Neural progenitor cell (in vitro differentiated cells): ENCODE data around the gene RCAN1.

Experiments used
- EZH2 ChIP-seq: fragments of 200-600 bp; sonication (generic); IDR thresholded peaks from 2 replicates; pipeline ENCODE4 v1.6.1; 2017; ENCODE audit warnings: antibody characterized with exemption, mild to moderate bottlenecking, moderate library complexity
- EZH2phosphoT487 ChIP-seq: fragments of 200-600 bp; sonication (generic); IDR thresholded peaks from 2 replicates; pipeline ENCODE4 v1.6.1; 2017; ENCODE audit warnings: antibody characterized with exemption
- TF ChIP-seq, protein P1 (sequence below): fragments of 200-600 bp; sonication (generic); IDR thresholded peaks from 2 replicates; pipeline ENCODE4 v1.5.1; 2017; ENCODE audit warnings: antibody characterized with exemption, mild to moderate bottlenecking

DNA sequence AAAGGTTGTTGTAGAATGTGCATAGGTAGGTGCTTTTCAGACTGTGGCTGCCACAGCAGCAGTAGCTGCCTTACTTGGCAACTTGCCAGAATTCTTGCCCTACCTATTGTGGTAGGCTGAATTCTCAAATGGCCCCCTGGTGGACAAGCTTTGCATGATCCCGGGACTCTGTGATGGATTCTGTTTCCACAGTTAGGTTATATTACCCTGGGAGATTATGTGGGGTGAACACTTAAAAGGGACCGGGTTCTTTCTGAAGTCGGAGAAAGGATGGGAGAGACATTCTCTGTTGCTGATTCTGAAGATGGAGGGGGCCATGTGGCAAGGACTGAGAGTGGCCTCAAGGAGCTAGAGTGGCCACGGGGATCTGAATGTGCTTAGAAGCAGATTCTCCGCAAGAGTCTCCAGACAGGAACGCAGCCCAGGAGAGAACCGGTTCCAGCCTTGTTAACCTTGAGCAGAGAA lies 70.8 kb downstream of the RCAN1 start:
- TF ChIP-seq, protein P1, sequence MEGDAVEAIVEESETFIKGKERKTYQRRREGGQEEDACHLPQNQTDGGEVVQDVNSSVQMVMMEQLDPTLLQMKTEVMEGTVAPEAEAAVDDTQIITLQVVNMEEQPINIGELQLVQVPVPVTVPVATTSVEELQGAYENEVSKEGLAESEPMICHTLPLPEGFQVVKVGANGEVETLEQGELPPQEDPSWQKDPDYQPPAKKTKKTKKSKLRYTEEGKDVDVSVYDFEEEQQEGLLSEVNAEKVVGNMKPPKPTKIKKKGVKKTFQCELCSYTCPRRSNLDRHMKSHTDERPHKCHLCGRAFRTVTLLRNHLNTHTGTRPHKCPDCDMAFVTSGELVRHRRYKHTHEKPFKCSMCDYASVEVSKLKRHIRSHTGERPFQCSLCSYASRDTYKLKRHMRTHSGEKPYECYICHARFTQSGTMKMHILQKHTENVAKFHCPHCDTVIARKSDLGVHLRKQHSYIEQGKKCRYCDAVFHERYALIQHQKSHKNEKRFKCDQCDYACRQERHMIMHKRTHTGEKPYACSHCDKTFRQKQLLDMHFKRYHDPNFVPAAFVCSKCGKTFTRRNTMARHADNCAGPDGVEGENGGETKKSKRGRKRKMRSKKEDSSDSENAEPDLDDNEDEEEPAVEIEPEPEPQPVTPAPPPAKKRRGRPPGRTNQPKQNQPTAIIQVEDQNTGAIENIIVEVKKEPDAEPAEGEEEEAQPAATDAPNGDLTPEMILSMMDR = peak; percentile 46
- TF ChIP-seq EZH2phosphoT487 = no peak
- TF ChIP-seq EZH2 = no peak
